Caco-2 (cell line): ENCODE results near the gene RNU5D-1. TPM values are rescaled to one million over a fixed set of nuclear protein-coding genes. Genes with fewer than 3 reads are reported as not detected.

Experiments
- BruUV-seq: library from RNA; stranded (reverse); fragments of 400-500 nt; replicated peaks from 2 replicates; lab custom pipeline; 2021; lab: Mats Ljungman, UMichigan
- CTCF ChIA-PET: fragments of 300-600 bp; sonication (Branson Sonifier 250); formaldehyde crosslinking; loops from one replicate; lab custom pipeline; 2022; ENCODE audit warnings: antibody characterized with exemption; lab: Charles Lee
- POLR2A ChIA-PET: fragments of 300-600 bp; sonication (Branson Sonifier 250); formaldehyde crosslinking; loops from one replicate; lab custom pipeline; 2022; ENCODE audit warnings: antibody characterized with exemption; lab: Charles Lee
- DNase-seq, 2 experiments: peaks; one replicate each; pipeline versions ENCODE4 v3.0.0 to v3.0.0-alpha.2; 2020 to 2022
- H3K27me3 ChIP-seq: replicated peaks from 2 replicates; pipeline ENCODE4 v1.6.0; 2011; ENCODE audit warnings: low read length; ENCODE audit not compliant: control insufficient read depth, insufficient read depth
- H3K36me3 ChIP-seq: 2 replicates; pipeline ENCODE4 v1.5.1; 2011; ENCODE audit warnings: low read length; ENCODE audit not compliant: control insufficient read depth, insufficient read depth
- H3K4me1 ChIP-seq: fragments of 250-450 bp; sonication (Bioruptor Pico); 2 replicates; pipeline ENCODE4 v1.5.1; 2020; ENCODE audit warnings: mild to moderate bottlenecking
- H3K4me3 ChIP-seq: 2 replicates; pipeline ENCODE4 v1.5.1; 2011; ENCODE audit warnings: low read depth, mild to moderate bottlenecking, control low read depth, low read length
- H3K9me3 ChIP-seq: fragments of 250-450 bp; sonication (Bioruptor Pico); 2 replicates; pipeline ENCODE4 v1.5.1; 2020; ENCODE audit warnings: mild to moderate bottlenecking, moderate library complexity
- H3K27ac Mint-ChIP-seq: one replicate; pipeline ENCODE4 v1.8.0; 2022; ENCODE audit warnings: mixed read lengths; ENCODE audit not compliant: unreplicated experiment
- H3K27me3 Mint-ChIP-seq: one replicate; pipeline ENCODE4 v1.8.0; 2022; ENCODE audit warnings: mixed read lengths; ENCODE audit not compliant: insufficient read depth, unreplicated experiment
- H3K36me3 Mint-ChIP-seq: one replicate; pipeline ENCODE4 v1.8.0; 2022; ENCODE audit warnings: mild to moderate bottlenecking, mixed read lengths; ENCODE audit not compliant: insufficient read depth, unreplicated experiment
- H3K4me1 Mint-ChIP-seq: one replicate; pipeline ENCODE4 v1.8.0; 2022; ENCODE audit warnings: low read depth, mixed read lengths; ENCODE audit not compliant: unreplicated experiment
- H3K4me3 Mint-ChIP-seq: one replicate; pipeline ENCODE4 v1.8.0; 2022; ENCODE audit warnings: mild to moderate bottlenecking, moderate library complexity, mixed read lengths; ENCODE audit not compliant: unreplicated experiment
- H3K9me3 Mint-ChIP-seq: one replicate; pipeline ENCODE4 v1.8.0; 2022; ENCODE audit warnings: mixed read lengths; ENCODE audit not compliant: unreplicated experiment
- CTCF ChIP-seq, 2 experiments: fragments of 200-600 bp in 1 of 2; IDR thresholded peaks; 1 replicate in 1 of 2; 2 replicates in 1 of 2; pipeline versions ENCODE4 v1.5.1 to v1.8.0; 2011 to 2022; ENCODE audit warnings: antibody characterized with exemption in 1 of 2, control low read depth in 1 of 2, inconsistent platforms in 1 of 2, low read depth in 1 of 2, low read length in 1 of 2, mild to moderate bottlenecking in 1 of 2, moderate library complexity in 1 of 2; ENCODE audit not compliant: insufficient read depth in 1 of 2, severe bottlenecking in 1 of 2, unreplicated experiment in 1 of 2
- intact Hi-C: fragments of 100-400 bp; cut with micrococcal nuclease; formaldehyde crosslinking; loops from one replicate; pipeline ENCODE4 v1.10.0; 2022; ENCODE audit not compliant: unreplicated experiment
- total RNA-seq: library from RNA; stranded (reverse); gene quantifications from 2 replicates; pipeline ENCODE4 v1.2.3, GENCODE V29; 2022

The RNU5D-1 gene
- total RNA-seq, 1 experiment from 2014 or later, result 16.3 TPM

- intact Hi-C loops, result no loop called here
- DNase-seq, result no peak
- no peak overlapping the region for H3K4me3 ChIP-seq
- Mint-ChIP-seq H3K9me3 (no peaks in the 10 kb centered on the region), H3K27me3 (no peaks in the 10 kb centered on the region), H3K27ac (peak overlapping the region; percentile 35), H3K4me1 (no peaks in the 10 kb centered on the region), H3K4me3 (peak overlapping the region; percentile 55), H3K36me3 (peaks cover 82% of the 10 kb centered on the region)
- POLR2A ChIA-PET, result no interaction called here
- no peaks in the 10 kb centered on the region for H3K27me3 ChIP-seq
- H3K4me1 ChIP-seq, result peaks cover 6% of the 10 kb centered on the region
- BruUV-seq, result no TSS peak
- TF ChIP-seq CTCF (IDR thresholded peaks at IDR 0.05; ENCODE audit: insufficient read depth in 1 of 2, low read depth in 1 of 2, low read length in 1 of 2, severe bottlenecking in 1 of 2, unreplicated experiment in 1 of 2), result no peak
- CTCF ChIA-PET, result no interaction called here
- H3K9me3 ChIP-seq, result no peaks in the 10 kb centered on the region
- peaks cover 4% of the 10 kb centered on the region for H3K36me3 ChIP-seq
These were observed 48.0 kb upstream of the RNU5D-1 start for GRCh38 chr1:44778705-44779576.

GRCh38 chr1:44777969-44778635, 47.1 kb upstream of the RNU5D-1 start:
- Histone ChIP-seq H3K27me3 (no peaks in the 10 kb centered on the region), H3K4me3 (no peak overlapping the region), H3K9me3 (no peaks in the 10 kb centered on the region), H3K4me1 (peaks cover 6% of the 10 kb centered on the region), H3K36me3 (peaks cover 4% of the 10 kb centered on the region)
- no peaks in the 10 kb centered on the region for H3K9me3 Mint-ChIP-seq
- peak overlapping the region; percentile 81 for H3K4me3 Mint-ChIP-seq
- H3K36me3 Mint-ChIP-seq, result peaks cover 82% of the 10 kb centered on the region
- TF ChIP-seq CTCF (IDR thresholded peaks at IDR 0.05; ENCODE audit: insufficient read depth in 1 of 2, low read depth in 1 of 2, low read length in 1 of 2, severe bottlenecking in 1 of 2, unreplicated experiment in 1 of 2), result no peak
- no TSS peak for BruUV-seq
- H3K4me1 Mint-ChIP-seq, result no peaks in the 10 kb centered on the region
- no peaks in the 10 kb centered on the region for H3K27me3 Mint-ChIP-seq
- H3K27ac Mint-ChIP-seq, result peak overlapping the region; percentile 35
- CTCF ChIA-PET, result no interaction called here
- POLR2A ChIA-PET, result no interaction called here
- intact Hi-C loops, result no loop called here
- no peak for DNase-seq

GRCh38 chr1:44777547-44777946, 46.6 kb upstream of the RNU5D-1 start:
- no peaks in the 10 kb centered on the region for H3K27me3 ChIP-seq
- ChIA-PET POLR2A (no interaction called here), CTCF (no interaction called here)
- DNase-seq, result no peak
- Mint-ChIP-seq H3K4me3 (peak overlapping the region; percentile 81), H3K27me3 (no peaks in the 10 kb centered on the region), H3K36me3 (peaks cover 78% of the 10 kb centered on the region), H3K27ac (no peak overlapping the region), H3K4me1 (no peaks in the 10 kb centered on the region), H3K9me3 (no peaks in the 10 kb centered on the region)
- no TSS peak for BruUV-seq
- TF ChIP-seq CTCF (IDR thresholded peaks at IDR 0.05; ENCODE audit: insufficient read depth in 1 of 2, low read depth in 1 of 2, low read length in 1 of 2, severe bottlenecking in 1 of 2, unreplicated experiment in 1 of 2), result no peak
- H3K36me3 ChIP-seq, result peaks cover 4% of the 10 kb centered on the region
- peaks cover 6% of the 10 kb centered on the region for H3K4me1 ChIP-seq
- intact Hi-C loops, result no loop called here
- no peak overlapping the region for H3K4me3 ChIP-seq
- H3K9me3 ChIP-seq, result no peaks in the 10 kb centered on the region
